Activated CD4-positive, alpha-beta T cell treated with anti-CD3 and anti-CD28 coated beads, Interleukin-2, amount 50 U/mL, for 4 hours (primary cell): ENCODE measurements around the gene ARSI.

Experiments used
- DNase-seq, 2 experiments: peaks; one replicate each; pipeline ENCODE4 v3.0.0-alpha.2; 2020

ARSI gene

GRCh38 chr5:150325426-150325825, 22.7 kb upstream of the ARSI start:
- no peak for DNase-seq

- DNase-seq, result no peak
These were observed 21.1 kb upstream of the ARSI start for GRCh38 chr5:150323819-150324218.

GRCh38 chr5:150323092-150323491, 20.4 kb upstream of the ARSI start:
- DNase-seq, result no peak

GRCh38 chr5:150322202-150322601, 19.5 kb upstream of the ARSI start:
- DNase-seq, result no peak

GRCh38 chr5:150321784-150322183, 19.1 kb upstream of the ARSI start:
- no peak for DNase-seq

GRCh38 chr5:150321211-150321610, 18.5 kb upstream of the ARSI start:
- no peak for DNase-seq

- no peak for DNase-seq
These were observed 17.4 kb upstream of the ARSI start for GRCh38 chr5:150320044-150320613.

GRCh38 chr5:150319484-150319790, 16.7 kb upstream of the ARSI start:
- DNase-seq, result no peak

- DNase-seq, result no peak
These were observed 16.1 kb upstream of the ARSI start for GRCh38 chr5:150318613-150319483.

- DNase-seq, result no peak
These were observed 14.6 kb upstream of the ARSI start for GRCh38 chr5:150317048-150318003.

GRCh38 chr5:150316320-150316719, 13.6 kb upstream of the ARSI start:
- no peak for DNase-seq

GRCh38 chr5:150315245-150315644, 12.5 kb upstream of the ARSI start:
- no peak for DNase-seq

- no peak for DNase-seq
These were observed 11.4 kb upstream of the ARSI start for GRCh38 chr5:150313921-150314716.

- no peak for DNase-seq
These were observed 10.8 kb upstream of the ARSI start for GRCh38 chr5:150313501-150313900.

- DNase-seq, result no peak
These were observed 9.8 kb upstream of the ARSI start for GRCh38 chr5:150312518-150312917.

- DNase-seq, result no peak
These were observed 8.4 kb upstream of the ARSI start for GRCh38 chr5:150311015-150311692.

- no peak for DNase-seq
These were observed 7.5 kb upstream of the ARSI start for GRCh38 chr5:150310246-150310645.

GRCh38 chr5:150309886-150310239, 7.2 kb upstream of the ARSI start:
- DNase-seq, result no peak

GRCh38 chr5:150309101-150309885, 6.6 kb upstream of the ARSI start:
- no peak for DNase-seq

- no peak for DNase-seq
These were observed 5.1 kb upstream of the ARSI start for GRCh38 chr5:150307617-150308426.

- DNase-seq, result no peak
These were observed 4.1 kb upstream of the ARSI start for GRCh38 chr5:150306775-150307174.
